GM21723 (cell line): ENCODE results near the gene PRICKLE2.

Experiments
- ATAC-seq: cut with Tn5 transposase; IDR thresholded peaks from one replicate; pipeline ENCODE4 v1.9.1; 2021; ENCODE audit warnings: mild to moderate bottlenecking, moderate library complexity; ENCODE audit not compliant: unreplicated experiment

The PRICKLE2 gene

DNA sequence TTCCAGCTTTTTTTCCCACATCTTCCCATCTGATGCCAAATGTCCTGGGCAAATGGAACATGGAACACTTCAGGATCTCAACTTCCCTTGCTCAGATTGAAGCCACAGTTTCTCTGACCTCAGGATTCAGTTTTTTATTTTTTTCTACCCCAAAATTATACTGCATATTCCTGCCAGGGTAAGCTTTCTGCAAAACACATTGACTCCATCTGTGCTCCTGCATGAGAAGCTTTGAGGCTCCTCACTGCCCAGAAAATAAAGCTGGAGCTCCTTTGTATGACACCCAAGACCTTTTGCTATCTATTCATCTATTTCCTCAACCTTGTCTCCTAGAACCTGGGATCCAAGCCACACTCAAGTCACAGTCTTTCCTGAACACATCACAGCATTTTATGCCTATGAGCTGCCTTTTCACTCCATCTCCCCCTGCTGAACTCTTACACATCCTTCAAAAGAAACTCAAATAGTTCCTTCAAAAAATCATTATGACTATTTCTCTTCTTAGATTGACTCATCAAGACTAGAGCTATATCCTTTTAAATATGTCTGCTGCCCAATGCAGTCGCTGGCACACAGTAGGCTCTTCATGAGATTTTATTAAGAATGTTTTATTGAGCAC, 144.5 kb downstream of the PRICKLE2 start:
- ATAC-seq, result no peak

DNA sequence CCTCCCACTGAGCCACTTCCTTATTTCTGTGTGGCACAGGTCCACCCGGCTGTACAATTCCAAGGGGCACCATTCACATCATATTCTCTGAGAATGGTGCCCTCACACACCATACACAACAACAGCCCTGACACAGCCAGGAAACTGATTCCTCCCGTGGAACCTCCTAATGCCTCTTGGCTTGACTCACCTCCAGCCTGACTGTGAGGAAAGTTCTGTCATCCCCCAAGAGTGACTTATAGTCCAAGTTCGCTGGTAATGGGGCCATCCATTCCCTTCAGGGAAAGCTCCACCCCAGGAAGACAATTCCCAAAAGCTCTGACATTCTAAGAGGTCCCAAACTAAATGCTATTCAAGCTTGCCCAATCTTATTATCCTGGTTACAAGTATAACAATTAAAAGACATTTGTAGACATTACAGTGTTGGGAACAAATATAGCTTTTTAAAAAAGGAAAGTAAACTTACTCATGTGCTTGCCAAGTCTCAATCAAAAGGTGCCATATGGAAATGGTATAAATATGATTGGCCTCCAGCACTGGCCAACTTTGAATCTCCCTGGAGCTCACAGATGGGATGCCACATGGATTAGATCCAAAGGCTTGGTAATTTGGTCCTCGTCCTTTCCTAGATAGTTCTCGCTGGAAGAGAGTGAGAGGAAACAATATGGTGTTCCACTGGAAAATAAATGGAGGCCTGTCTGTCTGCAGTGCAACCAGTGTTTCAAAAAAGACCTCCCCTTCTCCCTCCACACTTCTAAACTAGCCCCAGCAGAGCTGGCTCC, 145.7 kb downstream of the PRICKLE2 start:
- no peak for ATAC-seq

DNA sequence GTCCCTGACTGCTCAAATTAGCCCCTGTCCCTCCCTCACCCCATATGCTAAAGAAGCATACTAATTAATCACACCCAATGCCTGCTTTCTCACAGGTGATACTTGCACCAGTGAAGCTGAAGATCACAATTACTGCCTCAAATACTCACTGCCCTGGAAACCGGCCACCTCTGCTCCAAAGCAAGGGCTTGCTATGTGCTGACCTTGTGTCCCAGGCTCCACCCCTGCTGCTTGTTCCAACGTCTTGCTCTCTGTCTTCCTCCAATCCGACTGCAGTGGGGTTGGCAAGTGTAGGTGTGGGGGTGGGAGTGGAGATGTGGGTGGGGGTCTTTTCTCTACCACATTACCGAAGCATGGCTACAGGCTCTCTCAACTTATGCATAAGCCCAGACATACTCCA, 146.3 kb downstream of the PRICKLE2 start:
- ATAC-seq, result no peak

GRCh38 chr3:64074895-64075679, 150.2 kb downstream of the PRICKLE2 start:
- ATAC-seq, result no peak

- ATAC-seq, result no peak
These were observed 151.2 kb downstream of the PRICKLE2 start for GRCh38 chr3:64074060-64074459.

GRCh38 chr3:64073158-64073761, 152.0 kb downstream of the PRICKLE2 start:
- no peak for ATAC-seq

DNA sequence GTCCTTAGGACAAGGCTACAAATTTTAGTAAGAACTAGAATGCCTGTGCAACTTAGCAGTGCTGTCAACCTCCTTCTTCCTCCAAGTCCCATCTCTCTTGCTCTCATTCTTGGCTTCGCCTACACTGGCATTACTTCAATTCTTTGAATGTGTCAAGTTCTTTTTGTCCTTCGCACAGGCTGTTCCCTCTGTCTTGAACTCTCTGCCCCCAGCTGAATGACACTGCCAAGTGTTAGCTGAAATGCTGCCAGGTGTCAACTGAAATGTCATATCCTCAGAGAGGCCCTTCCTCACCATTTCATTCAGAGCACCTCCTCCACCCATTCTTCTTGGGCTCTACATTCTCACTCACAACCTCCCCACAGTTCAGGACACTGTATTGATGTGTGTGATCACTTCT, 153.1 kb downstream of the PRICKLE2 start:
- no peak for ATAC-seq

- ATAC-seq, result no peak
These were observed 154.6 kb downstream of the PRICKLE2 start for GRCh38 chr3:64070704-64071103.

DNA sequence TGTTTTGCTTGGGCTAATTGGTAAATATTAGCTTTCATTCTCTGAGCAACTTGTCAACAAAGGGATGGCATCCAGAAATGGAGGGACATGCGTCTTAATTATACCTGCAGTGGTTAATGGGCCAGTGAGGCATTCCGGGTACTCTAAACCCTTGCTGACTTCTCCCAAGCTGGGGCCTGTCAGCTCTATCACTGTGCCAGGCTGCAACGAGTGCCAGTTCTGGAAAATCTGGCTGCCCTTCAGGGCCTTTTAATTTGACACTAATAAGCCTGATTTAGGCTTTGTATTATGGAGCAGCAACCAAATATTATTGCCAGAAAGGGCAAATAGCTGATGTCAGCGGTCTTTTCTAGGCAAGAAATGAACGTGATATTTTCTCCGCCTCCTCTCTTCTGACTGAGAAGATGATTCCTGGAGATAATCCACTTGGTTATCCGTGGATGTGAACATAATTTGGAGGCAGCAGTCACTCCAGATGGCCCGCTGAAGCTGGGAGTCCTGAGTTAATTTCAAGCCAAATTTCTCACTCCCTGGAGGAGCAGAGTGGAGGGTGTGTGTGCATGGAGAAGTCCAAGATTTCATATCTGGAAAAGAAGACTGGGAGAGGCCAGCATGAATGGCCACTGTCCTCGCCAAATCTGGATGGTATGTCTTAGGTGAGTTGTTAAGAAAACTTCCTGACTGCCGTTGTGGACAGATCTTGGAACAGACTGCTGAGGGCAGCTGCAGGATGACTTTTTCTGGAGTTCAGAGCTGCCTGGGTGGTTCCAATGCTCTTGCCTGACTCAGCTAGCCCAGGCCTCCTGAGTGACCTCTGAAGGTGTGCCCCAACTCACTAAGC, 157.5 kb downstream of the PRICKLE2 start:
- no peak for ATAC-seq

GRCh38 chr3:64064804-64065203, 160.5 kb downstream of the PRICKLE2 start:
- no peak for ATAC-seq

GRCh38 chr3:64063983-64064438, 161.3 kb downstream of the PRICKLE2 start:
- no peak for ATAC-seq

GRCh38 chr3:64063207-64063982, 161.9 kb downstream of the PRICKLE2 start:
- no peak for ATAC-seq

DNA sequence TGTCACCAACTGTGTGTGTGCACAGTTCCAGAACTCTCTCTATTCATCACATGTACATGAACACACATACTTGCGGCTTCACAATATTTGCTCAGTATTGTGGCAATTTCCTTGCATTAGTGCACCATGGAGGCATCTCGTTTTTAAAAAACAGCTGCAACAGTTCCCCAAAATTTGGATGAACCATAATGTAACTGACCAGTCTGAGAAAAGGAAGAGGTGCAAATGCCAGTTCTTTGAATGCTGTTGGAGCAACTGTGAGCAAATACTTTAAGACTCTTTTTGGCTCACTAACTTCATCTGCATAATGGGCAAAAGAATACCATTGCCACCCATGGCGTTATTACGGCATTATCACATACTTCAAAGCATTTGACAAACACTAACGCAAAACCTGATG, 163.6 kb downstream of the PRICKLE2 start:
- ATAC-seq, result no peak

DNA sequence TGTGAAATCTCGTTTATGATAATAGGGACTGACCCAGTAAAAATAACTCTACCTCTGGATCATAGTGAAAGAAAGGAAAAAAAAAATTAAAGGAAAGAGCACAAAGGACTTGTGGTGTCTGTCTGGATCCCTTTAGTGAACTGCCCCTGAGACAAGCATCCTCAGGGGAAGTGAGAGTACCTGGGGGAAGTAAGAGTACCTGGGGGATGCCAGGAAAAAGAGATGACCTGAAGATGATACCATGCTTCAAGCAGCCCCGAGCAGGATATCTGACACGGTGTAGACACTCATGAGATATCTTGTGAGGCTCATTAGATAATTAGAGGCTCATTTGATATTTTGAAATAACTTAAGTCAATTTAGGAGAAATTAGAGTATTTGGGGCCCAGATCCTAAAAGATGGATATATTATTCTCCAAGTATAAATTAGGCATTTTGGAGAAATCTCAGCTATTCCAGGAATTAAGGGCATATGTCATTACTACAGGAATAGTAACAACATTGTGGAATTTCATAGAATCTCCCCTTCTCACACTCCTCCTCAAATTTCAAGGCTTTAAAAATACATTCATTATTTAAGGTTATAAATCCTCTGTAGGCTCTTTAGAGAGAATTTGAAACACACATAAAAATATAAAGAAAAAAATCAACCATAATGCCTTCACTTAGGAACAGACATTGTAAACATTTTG, 165.6 kb downstream of the PRICKLE2 start:
- ATAC-seq, result no peak

DNA sequence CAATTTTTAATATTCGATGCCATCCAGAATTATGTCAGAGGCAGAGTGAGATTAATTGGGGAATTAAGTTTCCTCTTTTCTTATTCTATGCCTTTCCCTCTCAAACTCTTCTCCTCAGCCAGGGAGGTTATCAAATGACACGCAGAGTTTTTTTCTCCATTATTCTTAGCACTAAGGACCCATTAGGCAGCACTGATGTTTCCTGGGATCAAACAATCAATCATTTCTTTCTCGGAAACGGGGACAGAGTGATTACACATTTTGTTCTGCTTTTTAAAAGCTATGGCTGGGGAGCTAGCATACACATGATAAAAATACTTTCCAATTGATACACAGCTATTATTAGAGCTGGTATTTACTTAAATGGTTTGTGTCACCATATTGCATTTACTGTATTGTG, 166.7 kb downstream of the PRICKLE2 start:
- no peak for ATAC-seq

GRCh38 chr3:64057231-64057630, 168.0 kb downstream of the PRICKLE2 start:
- no peak for ATAC-seq

GRCh38 chr3:64056606-64057180, 168.6 kb downstream of the PRICKLE2 start:
- ATAC-seq, result no peak

GRCh38 chr3:64055076-64055475, 170.2 kb downstream of the PRICKLE2 start:
- ATAC-seq, result no peak

- ATAC-seq, result no peak
These were observed 170.8 kb downstream of the PRICKLE2 start for GRCh38 chr3:64054488-64054887.
